ENCODE results near the gene FAM107A. TPM values are rescaled to one million over a fixed set of nuclear protein-coding genes. Genes with fewer than 3 reads are reported as not detected.

FAM107A gene
- total and polyA plus RNA-seq, 2 of the 4 experiments (the other 2 are of a cell fraction): not detected

DNA sequence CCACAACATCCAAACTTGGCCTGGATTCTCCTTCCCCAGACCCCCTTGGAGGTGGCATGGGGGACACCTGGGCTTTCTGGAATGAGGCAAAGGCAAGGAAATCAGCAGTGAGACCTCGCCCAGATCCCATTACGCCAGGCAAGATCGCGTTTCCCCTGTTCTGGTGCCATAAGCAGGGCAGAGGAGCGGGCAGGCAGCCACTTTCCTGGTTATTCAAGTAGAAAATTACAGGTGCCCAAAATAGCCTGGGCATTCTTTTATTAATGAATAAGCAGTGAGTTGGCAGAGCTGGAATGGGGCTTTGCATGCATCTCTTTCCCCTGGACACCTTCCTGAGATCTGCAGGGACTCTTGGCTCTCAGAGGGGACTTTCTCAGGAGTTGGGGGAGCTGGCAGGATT lies 31.5 kb upstream of the FAM107A start:
- H3K23ac ChIP-seq (ENCODE audit: low read depth, low read length): no peak overlapping the region
- H3K27ac ChIP-seq (ENCODE audit: insufficient read depth, low read length): no peak overlapping the region
- no peak overlapping the region for H3K4ac ChIP-seq (ENCODE audit: low read depth, low read length)
- no peak for DNase-seq
- H3K56ac ChIP-seq (ENCODE audit: extremely low read depth, insufficient read depth, low read length): no peak overlapping the region
- H3K9ac ChIP-seq (ENCODE audit: low read depth, low read length): no peak overlapping the region
- H4K5ac ChIP-seq (ENCODE audit: low read depth, low read length): no peak overlapping the region
- no peaks in the 10 kb centered on the region for H3K4me1 ChIP-seq (ENCODE audit: control insufficient read depth, insufficient read depth, low read length)
- H2BK15ac ChIP-seq (ENCODE audit: low read depth, low read length): no peak overlapping the region
- no peak overlapping the region for H2BK20ac ChIP-seq (ENCODE audit: low read depth, low read length)
- H2BK5ac ChIP-seq (ENCODE audit: low read depth, low read length, poor library complexity, severe bottlenecking): no peak overlapping the region
- POLR2A ChIA-PET (ENCODE audit: unreplicated experiment): no interaction called here
- H3K9me3 ChIP-seq (ENCODE audit: control insufficient read depth, insufficient read depth, low read length): peaks cover 6% of the 10 kb centered on the region
- H2AFZ ChIP-seq (replicated peaks; ENCODE audit: low read length, poor library complexity): no peak overlapping the region
- no peak for ATAC-seq (ENCODE audit: low read depth)
- CTCF ChIA-PET: no interaction called here
- dilution Hi-C loops (cut with HindIII; ENCODE audit: low sequenced_read_pairs, unreplicated experiment): no loop called here
- no peak overlapping the region for H3K14ac ChIP-seq (replicated peaks; ENCODE audit: low read depth, low read length)
- H3K4me3 ChIP-seq (ENCODE audit: insufficient read depth, low read depth, low read length): no peak overlapping the region
- TF ChIP-seq CHD1 (IDR thresholded peaks at IDR 0.05; ENCODE audit: low read depth, low read length) (no peak), MAZ (IDR thresholded peaks at IDR 0.05; ENCODE audit: borderline replicate concordance, low read depth, low read length) (no peak), MAFK (IDR thresholded peaks at IDR 0.05; ENCODE audit: low read depth, low read length) (no peak), RAD21 (IDR thresholded peaks at IDR 0.05; ENCODE audit: low read length) (no peak), RFX5 (IDR thresholded peaks at IDR 0.05; ENCODE audit: low read depth, low read length) (no peak), SMC3 (IDR thresholded peaks at IDR 0.05; ENCODE audit: low read depth, low read length) (no peak), MXI1 (IDR thresholded peaks at IDR 0.05; ENCODE audit: borderline replicate concordance, low read depth, low read length) (no peak), CEBPB (IDR thresholded peaks at IDR 0.05; ENCODE audit: low read depth, low read length) (no peak), RCOR1 (IDR thresholded peaks at IDR 0.05; ENCODE audit: insufficient replicate concordance, low read length) (no peak), POLR2A (IDR thresholded peaks at IDR 0.05; ENCODE audit: low read depth, low read length) (no peak), BHLHE40 (IDR thresholded peaks at IDR 0.05; ENCODE audit: low read depth, low read length) (no peak), CTCF (conservative IDR thresholded peaks at IDR 0.05; ENCODE audit: low read depth, low read length) (no peak), FOS (IDR thresholded peaks at IDR 0.05; ENCODE audit: low read depth, low read length) (no peak), ELK1 (IDR thresholded peaks at IDR 0.05; ENCODE audit: borderline replicate concordance, low read depth, low read length) (no peak), NFE2L2 (IDR thresholded peaks at IDR 0.05; ENCODE audit: low read depth, low read length) (no peak), USF2 (IDR thresholded peaks at IDR 0.05; ENCODE audit: low read depth, low read length) (no peak)
- H2BK120ac ChIP-seq (ENCODE audit: low read depth, low read length): no peak overlapping the region
- no TSS peak for BruUV-seq (replicated peaks)
- H4K20me1 ChIP-seq (ENCODE audit: insufficient read depth, low read length): no peaks in the 10 kb centered on the region
- no peak overlapping the region for H2AK9ac ChIP-seq (replicated peaks; ENCODE audit: low read depth, low read length, poor library complexity)
- H3K79me1 ChIP-seq (ENCODE audit: low read depth in 1 of 2, low read length in 2 of 2): no peaks in the 10 kb centered on the region
- H3K27me3 ChIP-seq (ENCODE audit: control insufficient read depth, insufficient read depth, low read length): peaks cover 32% of the 10 kb centered on the region
- no peak overlapping the region for H2AK5ac ChIP-seq (ENCODE audit: low read depth, low read length)
- no peak overlapping the region for H4K91ac ChIP-seq (ENCODE audit: insufficient read depth, low read depth, low read length)
- H3K18ac ChIP-seq (ENCODE audit: low read depth, low read length): no peak overlapping the region
- no peaks in the 10 kb centered on the region for H3K36me3 ChIP-seq (ENCODE audit: control insufficient read depth, insufficient read depth, low read length)
- no peaks in the 10 kb centered on the region for H3K9me1 ChIP-seq (ENCODE audit: insufficient read depth, low read length)
- no peak overlapping the region for H3K4me2 ChIP-seq (ENCODE audit: low read depth, low read length)
- intact Hi-C loops (cut with micrococcal nuclease): no loop called here
- 80% methylated on average over 1 of the region's 5 CpGs; no CpG with 5 or more reads in 1 of the 2 experiments for WGBS, 2 experiments (ENCODE audit: extremely low coverage in 2 of 2, insufficient read length in 1 of 2)
- no peak overlapping the region for H4K8ac ChIP-seq (ENCODE audit: low read depth in 2 of 2, low read length in 2 of 2)
- in situ Hi-C loops (cut with MboI; ENCODE audit: low sequenced_read_pairs): no loop called here

Measured in IMR-90 (cell line).